GM19043 (cell line): Measurements from ENCODE around the gene SLC35A4.

Source experiments
- ATAC-seq: cut with Tn5 transposase; IDR thresholded peaks from one replicate; pipeline ENCODE4 v1.9.1; 2021; ENCODE audit warnings: low read depth; ENCODE audit not compliant: unreplicated experiment

SLC35A4 gene, protein sequence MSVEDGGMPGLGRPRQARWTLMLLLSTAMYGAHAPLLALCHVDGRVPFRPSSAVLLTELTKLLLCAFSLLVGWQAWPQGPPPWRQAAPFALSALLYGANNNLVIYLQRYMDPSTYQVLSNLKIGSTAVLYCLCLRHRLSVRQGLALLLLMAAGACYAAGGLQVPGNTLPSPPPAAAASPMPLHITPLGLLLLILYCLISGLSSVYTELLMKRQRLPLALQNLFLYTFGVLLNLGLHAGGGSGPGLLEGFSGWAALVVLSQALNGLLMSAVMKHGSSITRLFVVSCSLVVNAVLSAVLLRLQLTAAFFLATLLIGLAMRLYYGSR

DNA sequence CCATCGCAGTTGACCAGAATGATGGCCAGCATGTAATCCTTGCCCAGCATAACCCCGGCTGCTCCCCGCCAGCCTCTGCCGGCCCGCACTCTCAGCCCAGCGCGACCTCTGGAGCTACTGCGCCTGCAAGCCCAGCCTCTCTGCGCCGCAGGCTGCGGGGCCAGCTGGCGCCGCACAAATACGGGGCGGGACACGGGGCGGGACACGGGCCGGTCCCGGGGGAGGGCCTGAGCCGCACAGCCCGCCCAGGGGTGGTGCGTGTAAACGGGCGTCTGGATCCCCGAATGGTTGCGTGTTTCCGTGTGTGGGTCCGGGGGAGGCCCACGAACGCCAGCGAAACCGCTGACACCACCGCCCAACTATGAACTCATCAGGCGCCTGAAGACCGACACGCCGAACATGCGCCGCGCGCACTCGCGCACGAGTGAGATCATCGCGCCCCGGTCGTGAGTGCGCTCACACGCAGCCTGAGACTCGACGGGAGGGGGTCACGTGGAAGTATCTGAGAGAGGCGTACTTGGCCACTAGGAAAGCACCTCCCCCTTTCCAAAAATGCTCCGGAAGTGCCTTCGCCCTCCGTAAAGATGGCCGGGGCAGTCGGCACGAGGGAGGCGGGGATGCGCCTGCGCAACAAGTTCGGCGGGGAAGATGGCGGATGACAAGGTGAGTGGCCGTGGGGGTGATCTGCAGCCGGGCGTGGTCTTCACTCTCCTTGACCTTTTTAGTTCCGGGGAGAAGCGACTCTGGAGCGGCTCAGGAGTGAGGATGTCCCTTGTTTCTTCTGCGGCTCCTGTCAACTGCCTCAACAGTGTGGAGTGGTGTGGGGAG lies at the start of gene SLC35A4, which contains the start of gene APBB3:
TSS of gene SLC35A4 (plus strand) at position 633 of the 828 bp plus-strand sequence. CDS start 2,342 bp downstream, outside the sequence.
TSS of gene APBB3 (minus strand) at position 403 of the 828 bp plus-strand sequence. CDS start at position 50, 353 bp downstream.
- ATAC-seq = peak; percentile 86

- no peak for ATAC-seq
These were observed 40.6 kb upstream of the SLC35A4 start for GRCh38 chr5:140524003-140524402.

GRCh38 chr5:140540227-140540626 lies 24.4 kb upstream of the SLC35A4 start:
- no peak for ATAC-seq

- ATAC-seq = no peak
These were observed 21.7 kb upstream of the SLC35A4 start for GRCh38 chr5:140542972-140543371.

DNA sequence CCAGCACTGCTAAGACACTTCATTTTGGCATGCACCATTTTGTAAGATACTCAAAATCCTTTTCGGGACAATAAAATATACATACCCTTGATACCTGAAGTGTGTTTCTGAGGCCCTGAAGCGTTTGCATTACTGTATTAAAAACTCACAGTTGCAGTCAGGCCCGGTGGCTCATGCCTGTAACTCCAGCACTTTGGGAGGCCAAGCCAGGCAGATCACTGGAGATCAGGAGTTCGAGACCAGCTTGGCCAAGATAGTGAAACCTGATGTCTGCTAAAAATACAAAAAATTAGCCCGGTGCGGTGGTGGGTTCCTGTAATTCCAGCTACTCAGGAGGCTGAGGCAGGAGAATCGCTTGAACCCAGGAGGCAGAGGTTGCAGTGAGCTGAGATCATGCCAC lies 19.6 kb upstream of the SLC35A4 start:
- ATAC-seq = no peak

DNA sequence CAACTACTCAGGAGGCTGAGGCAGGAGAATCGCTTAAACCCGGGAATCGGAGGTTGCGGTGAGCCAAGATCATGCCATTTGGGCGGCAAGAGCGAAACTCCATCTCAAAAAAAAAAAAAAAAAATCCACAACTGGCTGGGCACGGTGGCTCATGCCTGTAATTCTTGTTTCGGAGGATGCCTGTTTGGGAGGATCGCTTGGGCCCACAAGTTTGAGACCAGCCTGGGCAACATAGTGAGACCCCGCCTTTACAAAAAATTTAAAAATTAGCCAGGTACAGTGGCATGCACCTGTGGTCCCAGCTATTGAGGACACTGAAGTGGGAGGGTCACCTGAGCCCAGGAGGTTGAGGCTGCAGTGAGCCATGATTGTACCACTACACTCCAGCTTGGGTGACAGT lies 19.0 kb upstream of the SLC35A4 start:
- no peak for ATAC-seq

GRCh38 chr5:140546851-140547507 lies 17.6 kb upstream of the SLC35A4 start:
- no peak for ATAC-seq

DNA sequence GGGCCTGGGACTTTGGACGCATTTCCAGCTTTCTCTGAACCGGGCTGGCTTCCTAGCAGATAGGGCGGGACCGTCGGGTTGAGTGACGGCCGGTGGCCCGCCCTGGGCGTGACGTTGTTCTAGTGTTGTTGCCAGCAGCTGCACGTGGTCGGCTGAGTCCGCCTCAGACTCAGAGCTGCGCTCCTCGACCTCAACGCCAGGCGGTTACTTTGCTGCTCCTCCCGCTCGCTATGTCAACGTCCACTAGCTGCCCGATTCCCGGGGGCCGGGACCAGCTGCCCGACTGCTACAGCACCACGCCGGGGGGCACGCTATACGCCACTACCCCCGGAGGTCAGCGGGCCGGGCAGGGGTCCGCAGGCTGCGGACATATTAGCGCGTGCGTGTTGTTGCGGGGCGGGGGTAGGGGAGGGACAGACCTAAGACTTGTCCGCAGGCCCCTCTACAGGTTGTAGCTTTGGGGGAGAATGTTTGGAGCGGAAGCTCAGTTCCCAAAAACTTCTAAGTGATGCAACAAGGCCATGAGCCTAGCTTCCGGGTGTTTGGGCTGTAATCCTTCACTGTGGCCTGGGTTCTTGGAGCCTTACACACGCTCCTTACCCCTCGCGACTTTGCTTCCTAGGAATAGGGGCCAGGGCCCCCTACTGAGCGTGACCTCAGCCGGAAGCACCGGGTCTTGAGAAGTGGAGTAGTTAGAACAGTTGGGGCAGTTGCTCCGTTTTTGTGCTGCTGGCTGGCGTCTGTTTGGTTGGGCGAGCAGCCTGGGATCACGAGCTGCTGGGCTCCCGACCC lies 16.9 kb upstream of the SLC35A4 start, which contains the start of gene EIF4EBP3:
TSS of gene EIF4EBP3 (plus strand) at position 155 of the 792 bp plus-strand sequence. CDS start at position 231, 76 bp downstream.
- ATAC-seq = peak; percentile 99

GRCh38 chr5:140548300-140548688 lies 16.3 kb upstream of the SLC35A4 start:
- ATAC-seq = no peak

DNA sequence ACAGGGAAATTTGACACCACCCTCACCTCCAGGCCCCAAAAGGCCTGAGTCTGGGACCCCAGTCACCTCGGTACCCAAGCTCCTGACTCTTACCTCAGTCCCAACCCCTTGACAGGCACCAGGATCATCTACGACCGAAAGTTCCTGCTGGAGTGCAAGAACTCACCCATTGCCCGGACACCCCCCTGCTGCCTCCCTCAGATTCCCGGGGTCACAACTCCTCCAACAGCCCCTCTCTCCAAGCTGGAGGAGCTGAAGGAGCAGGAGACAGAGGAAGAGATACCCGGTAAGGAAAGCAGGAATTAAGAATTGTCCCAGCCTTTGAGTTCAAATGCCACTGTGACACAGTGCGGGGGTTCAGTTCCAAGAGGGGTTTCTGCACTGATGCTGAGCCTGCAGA lies 15.8 kb upstream of the SLC35A4 start:
- no peak for ATAC-seq

DNA sequence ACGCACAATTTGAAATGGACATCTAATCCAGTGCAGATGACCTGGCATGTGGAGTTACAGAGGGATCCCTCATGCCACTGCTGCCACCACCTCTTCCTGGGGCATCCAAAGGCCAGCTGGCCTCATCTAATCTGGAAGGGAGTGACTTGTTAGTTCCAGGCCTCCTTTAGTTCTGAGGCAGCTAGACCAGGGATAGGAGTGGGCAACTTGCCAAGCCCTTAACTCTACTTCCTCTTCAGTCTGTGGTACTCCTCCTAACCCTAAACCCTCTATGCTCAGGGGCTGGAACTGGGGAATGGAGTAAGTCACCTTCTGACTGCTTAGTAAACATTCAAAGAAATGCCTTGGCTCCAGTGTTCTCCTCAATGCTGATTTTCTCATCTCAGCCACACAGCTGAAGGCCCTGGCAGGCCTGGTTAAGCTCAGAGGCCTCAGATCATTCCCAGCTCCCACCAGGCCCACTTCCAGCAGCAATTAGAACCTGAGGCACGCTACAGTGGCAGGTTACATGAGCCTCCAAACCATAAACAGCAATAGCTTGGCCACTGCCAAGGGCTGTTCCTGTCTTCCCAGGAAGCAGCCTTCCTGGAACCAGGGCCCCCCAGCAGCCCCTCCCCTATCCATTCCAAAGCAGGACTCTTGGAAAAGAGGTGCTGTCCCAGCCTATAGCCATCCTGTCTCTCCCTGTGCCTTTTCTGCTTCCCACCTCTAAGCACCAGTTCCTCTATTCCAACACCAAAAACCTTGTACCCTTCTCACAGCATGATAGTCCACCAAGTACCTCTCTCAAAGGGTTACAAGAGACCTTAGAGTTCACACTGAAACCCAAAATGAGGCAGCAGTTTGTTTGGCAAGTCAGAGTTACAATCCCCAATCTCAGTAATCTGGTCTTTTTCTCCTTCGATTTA lies 15.1 kb upstream of the SLC35A4 start:
- no peak for ATAC-seq

DNA sequence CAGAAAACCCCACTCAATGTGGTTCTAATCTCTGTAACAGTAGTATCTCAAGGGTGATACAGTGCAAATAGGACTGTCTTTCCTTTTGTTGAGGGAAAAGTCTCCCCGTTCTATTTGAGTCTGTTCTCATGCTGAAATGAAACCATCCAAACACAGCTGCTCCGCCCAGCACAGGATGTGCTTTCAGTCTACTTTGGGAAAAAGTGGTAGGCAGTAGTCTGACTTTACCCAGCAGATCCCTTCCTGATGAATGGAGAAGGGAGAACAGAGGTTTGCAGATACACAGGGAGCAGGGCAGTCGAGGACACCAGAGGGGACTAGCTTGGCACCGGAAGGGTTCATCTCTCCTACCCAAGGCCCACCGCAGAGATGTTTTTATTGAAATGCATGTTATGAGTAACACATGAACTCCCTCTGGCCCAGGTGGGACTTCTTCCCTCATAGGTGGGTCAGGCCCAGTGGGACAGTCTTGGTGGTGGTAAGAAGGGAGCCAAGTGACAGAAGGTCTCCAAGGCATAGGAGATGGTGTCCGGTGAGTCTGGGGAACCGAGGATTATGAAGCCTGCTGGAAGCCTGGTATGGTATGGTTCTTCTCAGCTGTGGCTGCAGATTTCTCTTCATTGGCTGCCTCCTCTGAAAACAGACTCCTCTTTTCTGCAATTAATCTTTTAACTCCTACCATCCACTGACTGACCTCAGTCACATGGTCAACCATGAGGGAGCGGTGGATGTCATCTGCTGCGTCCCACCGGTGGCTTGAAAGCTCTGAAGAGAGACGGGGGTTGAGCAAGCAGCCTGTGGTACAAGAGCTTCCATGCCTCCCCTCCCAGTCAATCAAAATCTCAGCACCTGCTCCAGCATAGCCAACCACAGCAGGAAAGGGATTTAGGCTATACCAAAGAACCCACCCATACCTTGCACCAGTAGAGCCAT lies 14.2 kb upstream of the SLC35A4 start:
- no peak for ATAC-seq

DNA sequence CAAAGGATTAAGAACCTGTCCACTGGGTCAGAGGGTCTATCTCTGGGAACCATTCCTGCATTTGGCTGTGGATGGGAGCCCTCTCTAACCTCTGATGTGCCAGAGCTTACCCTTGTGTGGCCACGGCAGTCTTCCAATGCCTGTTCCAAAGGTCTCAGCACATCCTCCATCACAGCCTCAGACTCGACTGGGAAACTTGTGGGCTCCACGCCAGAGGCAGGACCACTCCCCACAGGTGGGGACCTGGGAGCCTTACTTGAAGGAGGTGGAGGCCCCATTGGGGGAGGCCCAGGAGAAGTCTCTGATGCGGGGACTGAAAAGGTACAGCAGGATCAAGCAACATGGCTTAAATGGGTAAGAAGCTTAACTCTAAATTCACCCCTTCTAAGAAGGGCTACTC lies 12.8 kb upstream of the SLC35A4 start:
- no peak for ATAC-seq

DNA sequence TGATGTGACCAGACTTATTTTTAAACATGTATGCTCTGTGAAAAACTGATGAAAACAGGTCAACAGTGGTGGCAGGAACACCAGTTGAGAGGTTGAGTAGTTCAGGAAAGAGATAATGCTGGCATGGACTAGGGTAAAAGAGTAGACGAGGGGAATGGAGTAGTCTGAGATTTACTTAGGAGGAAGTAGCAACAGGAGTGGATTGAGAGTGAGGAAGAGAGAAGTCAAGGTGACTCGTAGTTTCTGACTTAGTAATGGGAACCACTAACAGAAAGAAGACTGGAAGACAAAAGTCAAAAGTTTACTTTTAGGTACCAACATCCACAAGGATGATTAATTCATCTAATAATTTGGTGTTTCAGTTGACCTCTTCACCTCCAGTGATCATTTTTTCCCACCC lies 11.0 kb upstream of the SLC35A4 start:
- ATAC-seq = no peak

DNA sequence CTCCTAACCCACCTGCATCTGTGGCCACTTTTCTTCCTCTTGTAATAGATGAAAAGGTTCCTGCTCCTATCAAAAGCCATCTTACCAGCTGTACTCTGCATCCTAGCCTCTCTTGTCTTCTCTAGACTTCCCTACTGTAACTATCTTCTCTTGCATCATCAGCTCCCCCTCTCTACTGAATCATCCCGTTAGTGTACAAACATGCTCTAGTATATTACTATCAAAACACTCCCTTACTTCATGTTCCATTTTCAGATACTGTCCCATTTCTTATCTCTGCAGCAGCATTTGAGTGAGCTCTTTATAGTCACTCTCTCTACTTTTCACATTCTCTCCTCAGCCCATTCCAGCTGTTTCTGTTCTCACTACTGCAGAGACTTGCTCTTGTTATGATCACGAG lies 10.2 kb upstream of the SLC35A4 start:
- no peak for ATAC-seq

DNA sequence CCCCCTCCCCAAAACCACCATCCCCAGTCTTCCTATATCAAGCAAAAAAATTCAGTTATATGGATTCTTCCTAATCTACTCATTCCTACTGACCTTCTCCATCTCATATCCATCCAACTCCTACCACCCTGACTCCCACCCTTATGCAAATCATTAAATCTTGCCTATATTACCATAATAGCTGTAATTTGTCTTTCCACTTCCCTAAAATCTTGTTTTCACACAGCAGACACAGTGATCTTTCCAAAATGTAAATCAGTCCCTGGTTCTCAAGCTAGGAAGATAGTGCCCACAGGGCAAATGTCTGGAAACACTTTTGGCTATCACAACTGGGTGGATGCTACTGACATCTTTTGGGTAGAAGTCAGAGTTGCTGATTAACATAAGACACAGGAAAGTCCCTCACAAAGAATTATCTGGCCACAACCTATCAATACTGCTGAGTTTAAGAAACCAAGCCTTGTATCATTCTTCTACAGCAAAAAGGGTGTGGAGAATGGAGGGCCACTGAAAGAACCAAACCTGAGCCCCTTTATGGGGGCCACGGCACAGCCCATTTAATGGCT lies 8.8 kb upstream of the SLC35A4 start:
- ATAC-seq = no peak

DNA sequence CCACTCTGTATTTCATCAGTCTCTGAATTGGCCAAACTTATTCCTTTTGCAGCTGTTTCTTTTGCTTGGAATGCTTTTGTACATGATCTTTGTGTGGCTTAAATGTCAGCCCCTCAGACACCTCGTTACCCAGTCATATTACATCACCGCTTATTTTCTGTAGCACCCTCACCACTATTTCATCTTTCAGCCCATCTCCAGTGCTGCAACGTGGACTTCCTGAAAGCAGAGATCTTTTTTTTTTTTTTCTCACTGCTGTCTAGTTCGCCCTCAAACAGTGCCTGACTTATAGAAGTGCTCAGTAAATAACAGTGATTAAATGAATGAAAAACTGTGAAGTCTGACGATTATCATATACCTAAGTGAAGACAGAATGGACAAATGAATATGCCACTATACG lies 8.2 kb upstream of the SLC35A4 start:
- no peak for ATAC-seq
